GM23338 (cell line): ENCODE results near the gene CFAP299. TPM values are rescaled to one million over a fixed set of nuclear protein-coding genes. Genes with fewer than 3 reads are reported as not detected.

ENCODE experiments used
- ATAC-seq: fragments of 200-7000 bp; cut with Tn5 transposase; 3 replicates; pipeline ENCODE4 v1.9.1; 2020
- DNase-seq: peaks from one replicate; pipeline ENCODE4 v3.0.0-alpha.2; 2015; ENCODE audit warnings: low spot score
- H2AFZ ChIP-seq: fragments of 200-600 bp; sonication (generic); 2 replicates; pipeline ENCODE4 v1.8.0; 2016; ENCODE audit warnings: antibody characterized with exemption, mild to moderate bottlenecking, moderate library complexity
- H3F3A ChIP-seq: fragments of 200-600 bp; sonication (generic); replicated peaks from 2 replicates; pipeline ENCODE4 v1.8.0; 2017; ENCODE audit warnings: antibody characterized with exemption, mixed run types, low read depth
- H3K27ac ChIP-seq: fragments of 200-600 bp; sonication (generic); 2 replicates; pipeline ENCODE4 v1.6.1; 2016; ENCODE audit warnings: low read depth
- H3K27me3 ChIP-seq: fragments of 200-600 bp; sonication (generic); 2 replicates; pipeline ENCODE4 v1.8.0; 2016; ENCODE audit warnings: mild to moderate bottlenecking, mixed run types, moderate library complexity; ENCODE audit not compliant: insufficient read depth
- H3K36me3 ChIP-seq: fragments of 200-600 bp; sonication (generic); 2 replicates; pipeline ENCODE4 v1.8.0; 2016; ENCODE audit warnings: mild to moderate bottlenecking; ENCODE audit not compliant: insufficient read depth
- H3K4me1 ChIP-seq: fragments of 200-600 bp; sonication (generic); 2 replicates; pipeline ENCODE4 v1.8.0; 2016; ENCODE audit warnings: mild to moderate bottlenecking, moderate library complexity; ENCODE audit not compliant: insufficient read depth
- H3K4me2 ChIP-seq: fragments of 200-600 bp; sonication (generic); 2 replicates; pipeline ENCODE4 v1.7.1; 2017; ENCODE audit warnings: mixed run types
- H3K4me3 ChIP-seq: fragments of 200-600 bp; sonication (generic); 2 replicates; pipeline ENCODE4 v1.6.1; 2016; ENCODE audit warnings: mixed run types
- H3K79me2 ChIP-seq: fragments of 200-600 bp; sonication (generic); replicated peaks from 2 replicates; pipeline ENCODE4 v1.8.0; 2017; ENCODE audit warnings: mild to moderate bottlenecking; ENCODE audit not compliant: insufficient read depth
- H3K9me2 ChIP-seq: fragments of 200-600 bp; sonication (generic); 2 replicates; pipeline ENCODE4 v1.8.0; 2017; ENCODE audit not compliant: insufficient read depth
- H4K20me1 ChIP-seq: fragments of 200-600 bp; sonication (generic); replicated peaks from 2 replicates; pipeline ENCODE4 v1.8.0; 2017; ENCODE audit warnings: mild to moderate bottlenecking; ENCODE audit not compliant: insufficient read depth
- H3K27ac Mint-ChIP-seq: 2 replicates; pipeline ENCODE4 v1.8.0; 2020; ENCODE audit warnings: inconsistent platforms, mild to moderate bottlenecking, moderate library complexity, mixed read lengths
- H3K27me3 Mint-ChIP-seq: 3 replicates; pipeline ENCODE4 v1.8.0; 2022; ENCODE audit warnings: low read depth, mild to moderate bottlenecking, moderate library complexity, mixed read lengths, inconsistent platforms; ENCODE audit not compliant: insufficient read depth, poor library complexity
- H3K36me3 Mint-ChIP-seq: 3 replicates; pipeline ENCODE4 v1.8.0; 2021; ENCODE audit warnings: low read depth, mild to moderate bottlenecking, inconsistent platforms, moderate library complexity, mixed read lengths
- H3K4me1 Mint-ChIP-seq: 3 replicates; pipeline ENCODE4 v1.8.0; 2020; ENCODE audit warnings: mild to moderate bottlenecking, inconsistent platforms, mixed read lengths
- H3K4me3 Mint-ChIP-seq: 3 replicates; pipeline ENCODE4 v1.8.0; 2021; ENCODE audit warnings: moderate library complexity, mild to moderate bottlenecking, inconsistent platforms, mixed read lengths
- H3K9me3 Mint-ChIP-seq: 3 replicates; pipeline ENCODE4 v1.8.0; 2020; ENCODE audit warnings: moderate library complexity, mild to moderate bottlenecking, inconsistent platforms, mixed read lengths
- CTCF ChIP-seq, 2 experiments: fragments of 200-600 bp in 1 of 2; sonication (generic) in 1 of 2; conservative IDR thresholded peaks; 2 replicates each; pipeline versions ENCODE4 v1.5.1 to v1.6.1; 2016 to 2017; ENCODE audit warnings: antibody characterized with exemption in 2 of 2, low read depth in 2 of 2, mild to moderate bottlenecking in 2 of 2, moderate library complexity in 1 of 2
- EZH2 ChIP-seq: fragments of 200-600 bp; sonication (generic); IDR thresholded peaks from one replicate; pipeline ENCODE4 v1.8.0; 2017; ENCODE audit warnings: antibody characterized with exemption, mild to moderate bottlenecking, low read depth; ENCODE audit not compliant: unreplicated experiment
- EZH2phosphoT487 ChIP-seq: fragments of 200-600 bp; sonication (generic); IDR thresholded peaks from one replicate; pipeline ENCODE4 v1.8.1; 2018; ENCODE audit warnings: antibody characterized with exemption; ENCODE audit not compliant: unreplicated experiment
- JUNB ChIP-seq: IDR thresholded peaks from one replicate; pipeline ENCODE4 v1.6.1; 2016; ENCODE audit warnings: antibody characterized with exemption; ENCODE audit not compliant: unreplicated experiment
- STAT1 ChIP-seq: IDR thresholded peaks from one replicate; pipeline ENCODE4 v1.6.1; 2016; ENCODE audit warnings: antibody characterized with exemption; ENCODE audit not compliant: unreplicated experiment
- ZNF462 ChIP-seq: fragments of 250-450 bp; sonication (Bioruptor Pico); IDR thresholded peaks from 2 replicates; pipeline ENCODE4 v1.5.0; 2020; ENCODE audit warnings: mild to moderate bottlenecking, moderate library complexity
- polyA plus RNA-seq: library from polyadenylated mRNA; unstranded; fragments of >200 nt; fragmentation: Nextera tagmentation; extraction: Ambion mirVana; gene quantifications from 2 replicates; pipeline ENCODE4 v1.2.1, GENCODE V29; 2016
- total RNA-seq: library from RNA; depleted of rRNA; stranded (reverse); fragments of >200 nt; shearing (Covaris generic); gene quantifications from 2 replicates; pipeline ENCODE4 v1.2.3, GENCODE V29; 2014

CFAP299 gene
- total and polyA plus RNA-seq, 2 experiments from 2014 or later: not detected

GRCh38 chr4:80587871-80588385 is 252.4 kb downstream of the CFAP299 start:
- H3K27me3 ChIP-seq: no peaks in the 10 kb centered on the region
- H3K4me2 ChIP-seq: no peak overlapping the region
- H3K36me3 Mint-ChIP-seq: no peaks in the 10 kb centered on the region
- H3K79me2 ChIP-seq: no peaks in the 10 kb centered on the region
- TF ChIP-seq EZH2phosphoT487 (no peak), EZH2 (no peak), CTCF (conservative IDR thresholded peaks at IDR 0.05; ENCODE audit: low read depth in 2 of 2) (no peak), STAT1 (no peak), JUNB (no peak), ZNF462 (CRISPR knock-in tag) (no peak)
- H3K9me3 Mint-ChIP-seq: no peaks in the 10 kb centered on the region
- no peaks in the 10 kb centered on the region for H3K4me1 ChIP-seq
- no peaks in the 10 kb centered on the region for H4K20me1 ChIP-seq
- H3K36me3 ChIP-seq: no peaks in the 10 kb centered on the region; the same call in 1 of the 2 replicates
- no peaks in the 10 kb centered on the region for H3K9me2 ChIP-seq
- no peak overlapping the region for H2AFZ ChIP-seq
- ATAC-seq (no peak), DNase-seq (no peak)
- H3K4me3 Mint-ChIP-seq: no peak overlapping the region
- no peak overlapping the region for H3K27ac Mint-ChIP-seq
- no peaks in the 10 kb centered on the region for H3K27me3 Mint-ChIP-seq
- H3K27ac ChIP-seq: no peak overlapping the region
- no peak overlapping the region for H3K4me3 ChIP-seq
- H3F3A ChIP-seq: no peaks in the 10 kb centered on the region
- H3K4me1 Mint-ChIP-seq: no peaks in the 10 kb centered on the region
